Stimulated activated CD8-positive, alpha-beta memory T cell treated with anti-CD3 and anti-CD28 coated beads, Interleukin-7, amount 100 ng/mL, for 48 hours (primary cell): ENCODE measurements around the gene DPP7.
A peak's percentile ranks its signal among the peaks of the same experiment; 100 is the strongest.

Source experiments
- DNase-seq, 2 donors: peaks; one replicate each; pipeline ENCODE4 v3.0.0-alpha.2; 2020; ENCODE audit warnings: low read depth in 1 of 2; ENCODE audit errors: extremely low read depth in 1 of 2

DPP7 gene

GRCh38 chr9:137114613-137115393 is at the start of gene DPP7:
DPP7 (minus strand) TSS chr9:137114733; CDS start chr9:137114713, 20 bp downstream.
- peak; percentile 58 to 63 for DNase-seq

GRCh38 chr9:137163805-137164204 is 49.3 kb upstream of the DPP7 start:
- DNase-seq: no peak

GRCh38 chr9:137163365-137163715 is 48.8 kb upstream of the DPP7 start:
- DNase-seq: no peak

- no peak for DNase-seq
Measured at GRCh38 chr9:137162505-137163364, 48.2 kb upstream of the DPP7 start.

- DNase-seq: no peak
Measured at GRCh38 chr9:137161558-137162486, 47.3 kb upstream of the DPP7 start.

GRCh38 chr9:137160716-137161557 is 46.4 kb upstream of the DPP7 start:
- DNase-seq: no peak

GRCh38 chr9:137160054-137160425 is 45.5 kb upstream of the DPP7 start:
- DNase-seq: no peak

GRCh38 chr9:137159105-137160053 is 44.8 kb upstream of the DPP7 start:
- DNase-seq: no peak

- no peak for DNase-seq
Measured at GRCh38 chr9:137158625-137159024, 44.1 kb upstream of the DPP7 start.

- DNase-seq: no peak
Measured at GRCh38 chr9:137157618-137158415, 43.3 kb upstream of the DPP7 start.

GRCh38 chr9:137156567-137157375 is 42.2 kb upstream of the DPP7 start:
- DNase-seq: peak; percentile 43 to 51

- DNase-seq: no peak
Measured at GRCh38 chr9:137152844-137153405, 38.4 kb upstream of the DPP7 start.

GRCh38 chr9:137150617-137151457 is 36.3 kb upstream of the DPP7 start:
- DNase-seq: peak in 1 of 2 donors; percentile 73

- no peak for DNase-seq
Measured at GRCh38 chr9:137149942-137150616, 35.5 kb upstream of the DPP7 start.

- no peak for DNase-seq
Measured at GRCh38 chr9:137149363-137149762, 34.8 kb upstream of the DPP7 start.

- no peak for DNase-seq
Measured at GRCh38 chr9:137148661-137149060, 34.1 kb upstream of the DPP7 start.
